GM19240 (cell line): Measurements from ENCODE around the gene ORMDL2.
"Not testable (repeated sequence)": the region's sequence is repeated elsewhere in the genome, so short reads cannot be mapped to it uniquely, and the experiment has no call there.

Experiments used
- DNase-seq: peaks from one replicate; pipeline ENCODE4 v3.0.0; 2011; ENCODE audit warnings: low spot score; ENCODE audit not compliant: insufficient read length

ORMDL2 gene

GRCh38 chr12:55828357-55828756 is 10.5 kb downstream of the ORMDL2 start:
- DNase-seq: no peak

- no peak for DNase-seq
These were observed 12.2 kb downstream of the ORMDL2 start for GRCh38 chr12:55829967-55830600.

DNA sequence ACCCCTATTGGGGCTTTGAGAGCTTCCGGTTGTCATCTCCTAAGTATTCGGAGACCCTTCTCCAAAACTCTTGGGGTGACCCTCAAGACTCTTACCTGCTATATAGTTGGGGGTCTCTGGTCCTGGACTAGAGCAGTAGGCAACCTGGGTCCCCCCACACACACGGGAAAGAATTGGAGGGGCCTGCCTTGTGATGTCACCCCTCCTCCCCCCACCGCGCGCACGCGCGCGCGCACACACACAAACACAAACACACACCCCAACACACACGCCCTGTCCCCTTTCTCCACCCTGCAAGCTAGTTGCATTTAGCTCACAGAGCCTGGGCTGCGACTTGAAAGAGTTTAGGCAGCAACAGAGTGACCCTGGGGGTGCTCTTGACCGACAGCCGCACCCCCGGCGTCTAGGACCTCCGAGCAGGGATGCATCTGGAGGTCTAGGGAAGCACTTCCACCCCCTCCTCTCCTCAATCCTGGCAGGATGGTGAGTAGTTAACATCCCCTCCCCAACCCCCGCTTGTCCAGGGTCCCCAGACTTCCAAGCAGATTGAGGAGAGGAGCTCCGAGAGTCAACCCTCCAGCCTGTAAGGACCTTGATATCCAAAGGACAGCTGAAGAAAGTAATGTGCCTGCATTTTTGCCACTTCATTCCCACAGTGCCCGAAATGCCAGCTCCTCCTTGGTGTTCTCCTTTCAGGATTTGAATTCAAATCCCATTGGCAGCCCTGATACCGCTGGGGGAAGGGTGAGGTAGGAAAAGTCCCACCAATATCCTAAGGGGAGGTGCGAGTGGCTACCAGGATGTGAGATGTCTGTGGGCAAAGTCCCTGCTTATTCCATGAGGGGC is 13.0 kb downstream of the ORMDL2 start:
- peak; percentile 38 for DNase-seq

GRCh38 chr12:55831447-55831815 is 13.6 kb downstream of the ORMDL2 start:
- DNase-seq: no peak

DNA sequence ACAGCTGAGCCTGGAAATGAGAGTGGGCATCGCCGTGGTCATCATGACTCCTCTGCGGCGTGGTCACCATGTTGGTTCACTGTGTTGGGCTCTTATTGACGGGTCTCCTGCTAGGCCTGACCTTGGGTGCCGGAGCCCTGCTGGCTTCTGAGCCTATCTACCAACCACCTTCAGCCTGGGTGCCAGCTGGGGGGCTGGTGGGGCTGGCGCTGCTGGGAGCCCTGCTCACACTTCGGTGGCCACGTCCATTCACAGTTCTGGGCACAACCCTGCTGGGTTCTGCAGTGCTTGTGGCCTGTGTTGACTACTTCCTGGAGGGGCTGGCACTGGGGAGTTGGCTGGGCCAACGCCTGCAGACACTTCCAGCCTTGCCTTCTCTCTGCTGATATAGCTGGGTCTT is 15.2 kb downstream of the ORMDL2 start:
- no peak for DNase-seq

GRCh38 chr12:55834400-55834799 is 16.6 kb downstream of the ORMDL2 start:
- DNase-seq: not testable (repeated sequence)

DNA sequence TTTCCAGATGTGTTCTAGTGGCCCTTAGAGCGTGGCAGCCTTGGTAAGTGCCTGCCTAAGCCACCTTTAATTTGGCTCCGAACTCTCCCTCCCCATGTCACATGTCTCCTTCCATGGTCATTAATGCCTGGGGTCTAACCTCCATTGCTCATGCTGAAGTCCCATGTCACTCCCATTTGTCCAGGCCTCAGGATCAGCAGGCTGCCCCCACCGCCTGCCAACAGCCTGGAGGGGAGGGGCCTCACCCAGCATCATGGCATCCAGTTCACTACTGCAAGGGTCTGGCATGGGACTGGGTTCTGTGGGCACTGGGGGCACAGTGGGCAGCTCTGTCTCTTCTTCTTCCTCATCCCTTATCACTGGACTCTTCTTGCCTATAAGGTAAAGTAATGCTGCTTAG is 20.5 kb downstream of the ORMDL2 start:
- no peak for DNase-seq

GRCh38 chr12:55839345-55840140 is 21.7 kb downstream of the ORMDL2 start:
- DNase-seq: no peak

GRCh38 chr12:55840581-55841351 is 22.9 kb downstream of the ORMDL2 start:
- DNase-seq: no peak

- no peak for DNase-seq
These were observed 25.0 kb downstream of the ORMDL2 start, which contains the start of gene MMP19 for GRCh38 chr12:55842681-55843429. TSS of gene MMP19 (minus strand) at chr12:55842936. CDS start at chr12:55842830, 106 bp downstream.

GRCh38 chr12:55843431-55843830 is 25.6 kb downstream of the ORMDL2 start:
- no peak for DNase-seq

DNA sequence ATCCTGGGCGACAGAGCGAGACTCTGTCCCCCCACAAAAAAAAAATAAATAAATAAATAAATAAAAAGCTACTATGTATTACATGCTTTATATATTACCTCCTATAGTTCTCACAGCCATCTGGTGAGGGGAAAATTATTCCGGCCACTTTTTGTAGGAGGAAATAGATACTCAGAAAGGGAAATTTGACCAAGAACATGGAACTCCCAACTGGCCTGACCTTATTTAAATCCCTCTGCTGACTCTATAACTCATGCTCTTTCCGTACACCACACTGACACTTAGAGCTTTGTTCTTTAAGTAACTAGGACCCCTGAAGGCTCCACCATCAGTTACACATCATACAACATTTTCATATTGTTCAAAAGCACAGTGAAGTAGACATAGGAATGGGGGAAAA is 27.1 kb downstream of the ORMDL2 start:
- no peak for DNase-seq

DNA sequence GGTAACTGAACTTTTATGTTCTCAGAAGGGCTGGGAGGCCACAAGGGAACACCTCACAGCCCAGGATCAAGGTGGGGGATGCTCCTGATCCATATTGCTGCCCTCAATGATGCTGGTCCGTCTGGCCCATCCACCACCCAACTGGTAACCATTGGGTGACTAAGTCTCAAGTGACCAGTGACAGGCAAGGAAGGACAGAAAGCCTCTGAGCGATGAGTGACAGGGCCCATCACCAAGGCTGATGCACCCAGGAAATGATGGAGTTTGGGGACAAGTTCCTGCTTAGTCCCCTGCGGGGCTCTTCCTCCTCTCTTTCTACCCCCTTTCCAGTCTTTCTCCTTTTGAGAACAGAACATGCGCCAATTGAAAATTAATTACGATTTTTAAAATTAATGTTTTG is 27.5 kb downstream of the ORMDL2 start:
- DNase-seq: no peak

GRCh38 chr12:55845785-55846496 is 28.1 kb downstream of the ORMDL2 start:
- no peak for DNase-seq

GRCh38 chr12:55847033-55847432 is 29.2 kb downstream of the ORMDL2 start:
- DNase-seq: no peak

DNA sequence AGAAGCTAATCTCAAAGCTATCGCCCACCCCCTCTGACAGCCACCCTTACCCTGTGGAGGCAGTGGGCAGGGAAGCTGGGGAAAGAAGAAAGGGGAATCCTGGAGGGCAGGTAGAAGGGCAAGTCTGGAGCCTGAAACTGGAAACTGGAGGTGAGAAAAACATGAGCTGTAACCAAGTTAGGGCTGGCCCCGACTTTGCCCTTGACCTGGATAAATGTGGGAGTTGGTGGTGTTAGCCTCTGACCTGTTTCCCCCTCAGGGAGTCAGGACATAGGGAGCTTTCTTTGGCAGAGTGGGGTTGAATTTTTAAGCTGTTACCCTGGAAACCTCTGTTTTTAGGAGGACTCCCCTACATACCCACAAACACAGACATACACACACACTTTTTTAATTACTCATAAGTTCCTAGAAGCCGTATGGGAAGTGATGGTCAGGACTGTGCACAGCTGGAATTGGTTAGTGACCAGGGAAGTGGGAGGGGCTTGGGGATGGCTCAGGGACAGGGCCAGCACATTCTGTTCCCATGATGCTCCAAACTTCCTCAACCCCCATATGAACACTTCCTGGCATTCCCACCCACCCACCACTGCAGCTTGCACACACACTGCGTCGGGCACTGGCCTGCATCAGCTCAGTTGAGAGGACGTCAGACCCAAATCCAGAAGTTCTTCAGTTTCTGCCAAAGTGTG is 29.9 kb downstream of the ORMDL2 start:
- no peak for DNase-seq

DNA sequence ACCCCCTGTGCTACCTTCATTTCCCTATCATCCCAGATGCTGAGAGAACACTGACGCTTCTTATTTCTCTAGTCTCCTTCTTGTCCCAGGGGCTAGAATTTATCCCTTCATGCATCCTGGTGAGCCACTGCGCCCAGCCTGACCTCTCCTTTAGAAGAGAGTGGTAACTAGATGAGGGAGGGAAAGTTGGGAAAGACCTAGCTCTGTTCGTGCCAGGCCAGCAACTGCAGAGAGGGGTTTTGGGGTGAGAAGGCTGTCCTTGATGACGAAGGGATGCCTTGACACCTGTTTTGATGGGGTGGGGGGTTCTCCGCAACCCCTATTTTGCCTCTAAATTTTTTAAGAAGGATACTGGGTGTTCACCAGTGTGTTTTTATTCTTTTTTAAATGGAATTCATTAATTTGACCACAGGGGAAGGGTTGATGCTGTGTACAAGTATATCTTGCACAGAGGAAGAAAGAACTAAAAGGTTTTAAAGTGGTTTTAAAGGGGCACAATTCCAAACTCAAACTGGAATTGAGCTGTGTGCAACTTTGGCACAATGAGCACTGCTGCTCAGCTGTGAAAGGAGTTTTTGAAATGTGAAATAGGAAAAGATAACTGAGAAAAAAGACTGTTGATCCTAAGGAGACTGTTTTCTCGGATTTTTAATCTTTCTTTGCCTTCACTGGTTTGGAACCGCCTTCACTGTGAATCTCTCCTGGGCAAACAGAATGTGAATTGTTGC is 31.9 kb downstream of the ORMDL2 start:
- no peak for DNase-seq

GRCh38 chr12:55850401-55850800 is 32.6 kb downstream of the ORMDL2 start:
- DNase-seq: no peak

DNA sequence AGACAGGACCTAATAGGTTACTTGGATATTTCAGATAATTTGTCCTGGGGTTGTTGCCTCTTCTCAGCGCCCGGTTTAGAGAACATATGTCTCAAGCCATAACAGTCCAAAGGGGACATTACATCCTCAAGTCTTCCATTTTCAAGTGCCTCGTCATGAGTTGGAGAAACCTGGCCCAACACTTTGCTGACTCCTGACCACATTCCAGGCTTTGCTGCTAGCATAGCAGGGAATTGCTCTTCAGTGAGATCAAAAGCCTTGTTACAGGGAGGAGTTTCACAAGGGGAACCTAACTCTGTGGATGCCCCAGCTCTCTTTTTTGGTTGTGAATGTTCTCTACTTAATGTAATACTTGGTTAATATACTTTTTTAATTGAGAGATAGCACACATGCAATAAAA is 33.1 kb downstream of the ORMDL2 start:
- no peak for DNase-seq
